Measurements from ENCODE around the gene ALG14. TPM values are rescaled to one million over a fixed set of nuclear protein-coding genes. Genes with fewer than 3 reads are reported as not detected.
A peak's percentile ranks its signal among the peaks of the same experiment; 100 is the strongest.

ALG14 gene
- total RNA-seq, 2 donors from 2014 or later = 11.4 to 19.4 TPM

DNA sequence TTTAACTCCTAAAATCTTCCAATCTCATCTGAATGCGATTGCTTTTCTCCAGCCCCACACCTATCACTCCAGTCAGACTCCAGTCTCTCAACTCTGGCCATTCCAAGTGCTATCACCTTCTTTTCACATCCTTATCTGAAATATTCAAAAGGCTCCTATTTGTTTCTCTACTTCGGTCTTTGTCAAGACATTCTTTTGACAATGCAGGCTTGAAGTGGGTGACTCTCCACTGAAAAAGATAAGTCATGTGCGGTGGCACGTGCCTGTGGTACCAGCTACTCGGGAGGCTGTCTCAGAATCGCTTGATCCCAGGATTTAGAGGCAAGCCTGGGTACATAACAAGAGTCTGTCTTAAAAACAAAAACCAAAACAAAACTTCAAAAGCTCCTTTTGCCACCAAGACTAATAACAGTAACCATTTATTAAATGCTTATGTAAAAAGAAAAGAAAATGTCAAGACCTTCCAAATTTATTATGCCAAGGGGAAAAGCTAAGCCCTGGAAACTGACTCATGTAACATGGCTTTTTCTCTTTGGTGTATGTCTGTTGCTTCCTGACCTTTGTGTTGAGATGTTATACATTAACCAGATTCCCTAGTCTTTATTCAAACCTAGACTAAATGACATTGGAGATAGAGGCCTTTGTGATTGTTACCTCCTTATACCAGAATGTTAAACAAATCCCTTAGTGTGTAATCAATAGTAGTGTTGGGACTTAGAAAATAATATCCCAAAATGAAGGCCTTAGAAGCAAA is 3.6 kb downstream of the ALG14 start:
- Histone ChIP-seq H3K27me3 (no peaks in the 10 kb centered on the region), H3K9me3 (no peaks in the 10 kb centered on the region), H3K4me3 (no peak overlapping the region), H3K9ac (ENCODE audit: low read depth in 2 of 2, low read length in 2 of 2) (peak overlapping the region in 1 of 2 donors; percentile 51), H3K36me3 (no peaks in the 10 kb centered on the region), H3K27ac (peak overlapping the region; percentile 82), H3K4me1 (no peaks in the 10 kb centered on the region)
- intact Hi-C loops (cut with DNase I) = no loop called here
- TF ChIP-seq, protein P1, sequence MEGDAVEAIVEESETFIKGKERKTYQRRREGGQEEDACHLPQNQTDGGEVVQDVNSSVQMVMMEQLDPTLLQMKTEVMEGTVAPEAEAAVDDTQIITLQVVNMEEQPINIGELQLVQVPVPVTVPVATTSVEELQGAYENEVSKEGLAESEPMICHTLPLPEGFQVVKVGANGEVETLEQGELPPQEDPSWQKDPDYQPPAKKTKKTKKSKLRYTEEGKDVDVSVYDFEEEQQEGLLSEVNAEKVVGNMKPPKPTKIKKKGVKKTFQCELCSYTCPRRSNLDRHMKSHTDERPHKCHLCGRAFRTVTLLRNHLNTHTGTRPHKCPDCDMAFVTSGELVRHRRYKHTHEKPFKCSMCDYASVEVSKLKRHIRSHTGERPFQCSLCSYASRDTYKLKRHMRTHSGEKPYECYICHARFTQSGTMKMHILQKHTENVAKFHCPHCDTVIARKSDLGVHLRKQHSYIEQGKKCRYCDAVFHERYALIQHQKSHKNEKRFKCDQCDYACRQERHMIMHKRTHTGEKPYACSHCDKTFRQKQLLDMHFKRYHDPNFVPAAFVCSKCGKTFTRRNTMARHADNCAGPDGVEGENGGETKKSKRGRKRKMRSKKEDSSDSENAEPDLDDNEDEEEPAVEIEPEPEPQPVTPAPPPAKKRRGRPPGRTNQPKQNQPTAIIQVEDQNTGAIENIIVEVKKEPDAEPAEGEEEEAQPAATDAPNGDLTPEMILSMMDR (IDR thresholded peaks at IDR 0.05) = no peak
- peak; percentile 45 for DNase-seq

DNA sequence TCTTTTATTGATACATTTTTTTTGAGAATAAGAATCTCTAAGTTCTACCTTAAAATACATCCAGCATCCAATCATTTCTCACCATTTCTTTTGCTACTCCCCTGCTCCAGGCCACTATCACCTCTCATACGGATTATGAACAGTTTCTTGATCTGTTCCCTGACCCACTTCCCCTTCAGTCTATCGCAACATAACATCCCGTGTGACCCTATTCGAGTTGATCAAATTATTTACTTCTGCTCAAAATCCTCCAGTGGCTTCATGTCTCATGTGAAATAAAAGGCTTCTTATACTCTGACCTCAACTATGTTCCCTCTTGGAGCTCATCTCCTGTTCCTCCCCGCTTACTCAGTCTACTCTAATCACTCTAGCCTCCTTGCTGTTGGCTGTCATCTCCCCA is 5.2 kb downstream of the ALG14 start:
- intact Hi-C loops (cut with DNase I) = no loop called here
- Histone ChIP-seq H3K4me3 (no peak overlapping the region), H3K27me3 (no peaks in the 10 kb centered on the region), H3K27ac (no peak overlapping the region), H3K9me3 (no peaks in the 10 kb centered on the region), H3K36me3 (no peaks in the 10 kb centered on the region), H3K9ac (ENCODE audit: low read depth in 2 of 2, low read length in 2 of 2) (no peak overlapping the region), H3K4me1 (no peaks in the 10 kb centered on the region)
- no peak for DNase-seq
- TF ChIP-seq, protein P1 (IDR thresholded peaks at IDR 0.05) = no peak

GRCh38 chr1:95067062-95067461 is 5.7 kb downstream of the ALG14 start:
- no peak overlapping the region for H3K9ac ChIP-seq (ENCODE audit: low read depth in 2 of 2, low read length in 2 of 2)
- no peaks in the 10 kb centered on the region for H3K4me1 ChIP-seq
- H3K9me3 ChIP-seq = no peaks in the 10 kb centered on the region
- H3K4me3 ChIP-seq = no peak overlapping the region
- no peak for DNase-seq
- no peaks in the 10 kb centered on the region for H3K27me3 ChIP-seq
- H3K27ac ChIP-seq = no peak overlapping the region
- intact Hi-C loops (cut with DNase I) = no loop called here
- H3K36me3 ChIP-seq = no peaks in the 10 kb centered on the region
- TF ChIP-seq, protein P1 (IDR thresholded peaks at IDR 0.05) = no peak

DNA sequence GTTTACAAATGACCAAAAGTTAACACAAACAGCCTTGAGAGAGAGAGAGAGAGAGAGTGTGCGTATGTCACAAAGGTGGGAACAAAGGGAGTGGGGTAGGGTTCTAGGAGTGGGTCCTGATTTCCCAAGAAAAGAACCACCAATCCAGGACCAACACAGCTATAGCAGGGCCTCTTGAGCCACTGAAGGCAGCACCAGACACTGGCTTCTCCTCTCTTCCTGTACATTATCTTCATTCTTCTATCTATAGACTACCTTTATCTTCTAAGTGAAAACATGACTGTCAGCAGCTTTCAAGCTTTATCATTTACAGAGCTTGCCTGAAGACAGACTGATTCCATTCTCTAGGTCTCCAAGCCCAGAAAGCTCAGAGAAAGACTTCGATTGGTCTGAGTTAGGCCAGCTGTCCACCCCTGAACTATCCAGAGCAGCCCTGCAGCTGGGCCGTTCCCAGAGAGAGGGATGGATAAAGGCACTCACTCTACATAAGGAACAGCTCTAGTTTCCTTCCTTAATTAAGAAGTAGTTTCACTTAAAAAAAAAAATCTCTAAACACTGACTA is 11.2 kb downstream of the ALG14 start:
- Histone ChIP-seq H3K36me3 (no peaks in the 10 kb centered on the region), H3K4me3 (no peak overlapping the region), H3K4me1 (no peaks in the 10 kb centered on the region), H3K27me3 (no peaks in the 10 kb centered on the region), H3K9me3 (no peaks in the 10 kb centered on the region), H3K27ac (no peak overlapping the region), H3K9ac (ENCODE audit: low read depth in 2 of 2, low read length in 2 of 2) (no peak overlapping the region)
- TF ChIP-seq, protein P1 (IDR thresholded peaks at IDR 0.05) = no peak
- DNase-seq = no peak
- intact Hi-C loops (cut with DNase I) = no loop called here

GRCh38 chr1:95058974-95059373 is 13.8 kb downstream of the ALG14 start:
- DNase-seq = no peak
- Histone ChIP-seq H3K27me3 (no peaks in the 10 kb centered on the region), H3K9me3 (no peaks in the 10 kb centered on the region), H3K9ac (ENCODE audit: low read depth in 2 of 2, low read length in 2 of 2) (no peak overlapping the region), H3K36me3 (no peaks in the 10 kb centered on the region), H3K4me3 (no peak overlapping the region), H3K4me1 (no peaks in the 10 kb centered on the region), H3K27ac (no peak overlapping the region)
- intact Hi-C loops (cut with DNase I) = no loop called here
- TF ChIP-seq, protein P1 (IDR thresholded peaks at IDR 0.05) = no peak

All from colonic mucosa (tissue), 4 donors.